Activated naive CD8-positive, alpha-beta T cell treated with anti-CD3 and anti-CD28 coated beads for 36 hours (primary cell): ENCODE results near the gene SEMA3A. TPM values are rescaled to one million over a fixed set of nuclear protein-coding genes. Genes with fewer than 3 reads are reported as not detected.
"Not testable (repeated sequence)": the region's sequence is repeated elsewhere in the genome, so short reads cannot be mapped to it uniquely, and the experiment has no call there.

Source experiments
- DNase-seq: peaks from one replicate; pipeline ENCODE4 v3.0.0; 2021
- H3K27ac Mint-ChIP-seq: one replicate; pipeline ENCODE4 v1.8.0; 2022; ENCODE audit warnings: mild to moderate bottlenecking, moderate library complexity, mixed read lengths
- H3K27me3 Mint-ChIP-seq: one replicate; pipeline ENCODE4 v1.8.0; 2022; ENCODE audit warnings: mild to moderate bottlenecking, mixed read lengths
- H3K36me3 Mint-ChIP-seq: one replicate; pipeline ENCODE4 v1.8.0; 2021; ENCODE audit warnings: mild to moderate bottlenecking, mixed read lengths
- H3K4me1 Mint-ChIP-seq: one replicate; pipeline ENCODE4 v1.8.0; 2021; ENCODE audit warnings: mixed read lengths
- H3K4me3 Mint-ChIP-seq: one replicate; pipeline ENCODE4 v1.8.0; 2022; ENCODE audit warnings: mild to moderate bottlenecking, moderate library complexity, mixed read lengths
- H3K9me3 Mint-ChIP-seq: one replicate; pipeline ENCODE4 v1.8.0; 2022; ENCODE audit warnings: mixed read lengths
- total RNA-seq, 2 experiments: library from RNA; stranded (reverse); gene quantifications; one replicate each; pipeline ENCODE4 v1.2.3, GENCODE V29; 2021

The SEMA3A gene
- total RNA-seq, 2 experiments from 2014 or later = 1.9 to 2.2 TPM

- H3K4me3 Mint-ChIP-seq = no peak overlapping the region
Observed at GRCh38 chr7:84058311-84059076, 136.1 kb downstream of the SEMA3A start.

GRCh38 chr7:84057576-84057975, 137.0 kb downstream of the SEMA3A start:
- Mint-ChIP-seq H3K4me1 (peaks cover 8% of the 10 kb centered on the region), H3K27me3 (no peaks in the 10 kb centered on the region), H3K27ac (no peak overlapping the region), H3K9me3 (no peaks in the 10 kb centered on the region), H3K4me3 (no peak overlapping the region), H3K36me3 (no peaks in the 10 kb centered on the region)
- no peak for DNase-seq

More at GRCh38 chr7:84058311-84059076, 136.1 kb downstream of the SEMA3A start:
- H3K9me3 Mint-ChIP-seq = no peaks in the 10 kb centered on the region
- H3K36me3 Mint-ChIP-seq = no peaks in the 10 kb centered on the region
- H3K27ac Mint-ChIP-seq = no peak overlapping the region
- peaks cover 8% of the 10 kb centered on the region for H3K4me1 Mint-ChIP-seq
- H3K27me3 Mint-ChIP-seq = no peaks in the 10 kb centered on the region
- no peak for DNase-seq

GRCh38 chr7:84055904-84056605, 138.5 kb downstream of the SEMA3A start:
- Mint-ChIP-seq H3K27ac (no peak overlapping the region), H3K4me3 (no peak overlapping the region), H3K4me1 (peaks cover 8% of the 10 kb centered on the region), H3K27me3 (no peaks in the 10 kb centered on the region), H3K36me3 (no peaks in the 10 kb centered on the region), H3K9me3 (no peaks in the 10 kb centered on the region)
- no peak for DNase-seq

GRCh38 chr7:84055199-84055598, 139.4 kb downstream of the SEMA3A start:
- not testable (repeated sequence) for H3K9me3 Mint-ChIP-seq, H3K27me3 Mint-ChIP-seq, H3K36me3 Mint-ChIP-seq, H3K4me3 Mint-ChIP-seq, H3K27ac Mint-ChIP-seq, DNase-seq, H3K4me1 Mint-ChIP-seq

GRCh38 chr7:84049071-84049836, 145.3 kb downstream of the SEMA3A start:
- no peaks in the 10 kb centered on the region for H3K9me3 Mint-ChIP-seq
- H3K36me3 Mint-ChIP-seq = no peaks in the 10 kb centered on the region
- no peak for DNase-seq
- H3K27ac Mint-ChIP-seq = no peak overlapping the region
- H3K4me1 Mint-ChIP-seq = no peaks in the 10 kb centered on the region
- no peak overlapping the region for H3K4me3 Mint-ChIP-seq
- H3K27me3 Mint-ChIP-seq = no peaks in the 10 kb centered on the region

GRCh38 chr7:84047085-84047484, 147.5 kb downstream of the SEMA3A start:
- no peaks in the 10 kb centered on the region for H3K36me3 Mint-ChIP-seq
- H3K4me1 Mint-ChIP-seq = no peaks in the 10 kb centered on the region
- DNase-seq = no peak
- no peak overlapping the region for H3K27ac Mint-ChIP-seq
- no peaks in the 10 kb centered on the region for H3K27me3 Mint-ChIP-seq
- H3K4me3 Mint-ChIP-seq = no peak overlapping the region
- H3K9me3 Mint-ChIP-seq = no peaks in the 10 kb centered on the region

- no peaks in the 10 kb centered on the region for H3K27me3 Mint-ChIP-seq
- no peak overlapping the region for H3K27ac Mint-ChIP-seq
- no peaks in the 10 kb centered on the region for H3K4me1 Mint-ChIP-seq
- no peak for DNase-seq
- no peak overlapping the region for H3K4me3 Mint-ChIP-seq
- no peaks in the 10 kb centered on the region for H3K36me3 Mint-ChIP-seq
- H3K9me3 Mint-ChIP-seq = no peaks in the 10 kb centered on the region
Observed at GRCh38 chr7:84044834-84045233, 149.8 kb downstream of the SEMA3A start.

GRCh38 chr7:84043661-84044191, 150.9 kb downstream of the SEMA3A start:
- Mint-ChIP-seq H3K36me3 (no peaks in the 10 kb centered on the region), H3K4me1 (no peaks in the 10 kb centered on the region), H3K9me3 (no peaks in the 10 kb centered on the region), H3K27me3 (no peaks in the 10 kb centered on the region), H3K4me3 (no peak overlapping the region), H3K27ac (no peak overlapping the region)
- DNase-seq = no peak

- no peak overlapping the region for H3K4me3 Mint-ChIP-seq
- no peak overlapping the region for H3K27ac Mint-ChIP-seq
- H3K27me3 Mint-ChIP-seq = no peaks in the 10 kb centered on the region
- H3K36me3 Mint-ChIP-seq = no peaks in the 10 kb centered on the region
- DNase-seq = no peak
- H3K4me1 Mint-ChIP-seq = no peaks in the 10 kb centered on the region
- no peaks in the 10 kb centered on the region for H3K9me3 Mint-ChIP-seq
Observed at GRCh38 chr7:84042110-84042539, 152.5 kb downstream of the SEMA3A start.

GRCh38 chr7:84041649-84042048, 152.9 kb downstream of the SEMA3A start:
- Mint-ChIP-seq H3K36me3 (no peaks in the 10 kb centered on the region), H3K9me3 (no peaks in the 10 kb centered on the region), H3K4me1 (no peaks in the 10 kb centered on the region), H3K4me3 (no peak overlapping the region), H3K27me3 (no peaks in the 10 kb centered on the region), H3K27ac (no peak overlapping the region)
- no peak for DNase-seq

GRCh38 chr7:84040355-84040754, 154.2 kb downstream of the SEMA3A start:
- Mint-ChIP-seq H3K27me3 (no peaks in the 10 kb centered on the region), H3K4me3 (no peak overlapping the region), H3K4me1 (no peaks in the 10 kb centered on the region), H3K36me3 (no peaks in the 10 kb centered on the region), H3K27ac (no peak overlapping the region), H3K9me3 (no peaks in the 10 kb centered on the region)
- DNase-seq = no peak

- Mint-ChIP-seq H3K36me3 (no peaks in the 10 kb centered on the region), H3K4me1 (no peaks in the 10 kb centered on the region), H3K27ac (no peak overlapping the region), H3K4me3 (no peak overlapping the region), H3K9me3 (no peaks in the 10 kb centered on the region), H3K27me3 (no peaks in the 10 kb centered on the region)
- DNase-seq = no peak
Observed at GRCh38 chr7:84039432-84039831, 155.2 kb downstream of the SEMA3A start.

GRCh38 chr7:84027678-84028077, 166.9 kb downstream of the SEMA3A start:
- DNase-seq = no peak
- Mint-ChIP-seq H3K27ac (no peak overlapping the region), H3K9me3 (no peaks in the 10 kb centered on the region), H3K4me1 (no peaks in the 10 kb centered on the region), H3K36me3 (no peaks in the 10 kb centered on the region), H3K27me3 (no peaks in the 10 kb centered on the region), H3K4me3 (no peak overlapping the region)

GRCh38 chr7:84025332-84025927, 169.2 kb downstream of the SEMA3A start:
- no peak overlapping the region for H3K4me3 Mint-ChIP-seq

More at GRCh38 chr7:84025332-84025927, 169.2 kb downstream of the SEMA3A start:
- H3K4me1 Mint-ChIP-seq = no peaks in the 10 kb centered on the region
- H3K9me3 Mint-ChIP-seq = no peaks in the 10 kb centered on the region
- H3K27me3 Mint-ChIP-seq = no peaks in the 10 kb centered on the region
- no peak overlapping the region for H3K27ac Mint-ChIP-seq
- no peak for DNase-seq
- H3K36me3 Mint-ChIP-seq = no peaks in the 10 kb centered on the region
